ENCODE measurements around the gene GPER1. TPM values are rescaled to one million over a fixed set of nuclear protein-coding genes. Genes with fewer than 3 reads are reported as not detected.

GPER1 gene
- total RNA-seq, 1 donor from 2014 or later, result 1.2 TPM

GRCh38 chr7:1094870-1095269 is 7.0 kb downstream of the GPER1 start:
- Histone ChIP-seq H3K4me3 (no peak overlapping the region), H2AFZ (replicated peaks) (no peak overlapping the region)

DNA sequence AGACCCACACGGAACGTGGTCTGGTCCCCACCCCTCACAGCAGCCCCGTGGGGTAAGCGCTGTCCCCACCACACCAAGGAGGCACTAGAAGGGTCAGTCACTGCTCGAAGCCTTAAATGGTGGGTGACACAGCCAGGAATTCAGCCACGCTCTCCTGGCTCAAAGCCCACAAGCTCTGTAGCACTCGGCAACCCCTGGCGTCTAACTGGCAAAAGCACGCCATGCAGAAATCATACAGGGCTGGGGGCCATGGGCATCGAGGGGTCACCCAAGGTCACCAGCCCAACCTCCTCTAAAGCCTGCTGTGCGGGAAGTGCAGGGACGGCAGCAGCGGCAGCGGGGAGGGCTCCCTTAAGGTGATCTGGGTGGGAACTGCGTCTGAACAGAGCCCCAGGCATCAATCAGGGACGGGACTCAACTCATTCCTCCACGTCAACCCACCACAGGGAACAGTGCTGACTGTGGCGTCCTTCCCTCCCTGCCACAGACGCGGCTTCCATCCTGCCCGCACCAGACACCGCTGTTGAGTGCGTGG is 7.8 kb downstream of the GPER1 start:
- peaks cover 3% of the 10 kb centered on the region for H3F3A ChIP-seq (ENCODE audit: low read depth)
- no peaks in the 10 kb centered on the region for H3K36me3 ChIP-seq
- H4K20me1 ChIP-seq (ENCODE audit: low read depth), result peaks cover 13% of the 10 kb centered on the region
- H3K4me3 ChIP-seq, result no peak overlapping the region
- no peak overlapping the region for H3K4me2 ChIP-seq
- no peaks in the 10 kb centered on the region for H3K4me1 ChIP-seq
- H3K27me3 ChIP-seq, result no peaks in the 10 kb centered on the region
- H2AFZ ChIP-seq (replicated peaks), result no peak overlapping the region
- peaks cover 12% of the 10 kb centered on the region for H3K79me2 ChIP-seq (ENCODE audit: low read depth)
- peak overlapping the region; percentile 96 for H3K27ac Mint-ChIP-seq
- no peak overlapping the region for H3K4me3 Mint-ChIP-seq
- DNase-seq (ENCODE audit: low spot score), result no peak
- H3K9me3 Mint-ChIP-seq, result no peaks in the 10 kb centered on the region
- peaks cover 13% of the 10 kb centered on the region for H3K36me3 Mint-ChIP-seq
- H3K4me1 Mint-ChIP-seq, result peaks cover 46% of the 10 kb centered on the region
- no peak for TF ChIP-seq EZH2 (IDR thresholded peaks at IDR 0.05)
- TF ChIP-seq CTCF (IDR thresholded peaks at IDR 0.05), result no peak
- no peak for TF ChIP-seq EZH2phosphoT487 (IDR thresholded peaks at IDR 0.05)
- H3K9ac ChIP-seq, result no peak overlapping the region
- no peaks in the 10 kb centered on the region for H3K9me3 ChIP-seq (ENCODE audit: low read depth)
- no peak overlapping the region for H3K27ac ChIP-seq
- H3K27me3 Mint-ChIP-seq (ENCODE audit: insufficient read depth, low read depth), result peaks cover 10% of the 10 kb centered on the region

More at GRCh38 chr7:1094870-1095269, 7.0 kb downstream of the GPER1 start:
- peaks cover 13% of the 10 kb centered on the region for H4K20me1 ChIP-seq (ENCODE audit: low read depth)
- peaks cover 3% of the 10 kb centered on the region for H3F3A ChIP-seq (ENCODE audit: low read depth)
- peaks cover 12% of the 10 kb centered on the region for H3K79me2 ChIP-seq (ENCODE audit: low read depth)
- no peak overlapping the region for H3K27ac ChIP-seq
- H3K9ac ChIP-seq, result no peak overlapping the region
- Mint-ChIP-seq H3K36me3 (peaks cover 13% of the 10 kb centered on the region), H3K4me3 (no peak overlapping the region), H3K27me3 (ENCODE audit: insufficient read depth, low read depth) (peaks cover 10% of the 10 kb centered on the region), H3K9me3 (no peaks in the 10 kb centered on the region), H3K27ac (peak overlapping the region; percentile 64), H3K4me1 (peaks cover 46% of the 10 kb centered on the region)
- TF ChIP-seq EZH2phosphoT487 (IDR thresholded peaks at IDR 0.05), result no peak
- no peak for TF ChIP-seq CTCF (IDR thresholded peaks at IDR 0.05)
- no peak for TF ChIP-seq EZH2 (IDR thresholded peaks at IDR 0.05)
- H3K27me3 ChIP-seq, result no peaks in the 10 kb centered on the region
- DNase-seq (ENCODE audit: low spot score), result no peak
- H3K4me2 ChIP-seq, result no peak overlapping the region
- no peaks in the 10 kb centered on the region for H3K9me3 ChIP-seq (ENCODE audit: low read depth)
- H3K4me1 ChIP-seq, result no peaks in the 10 kb centered on the region
- H3K36me3 ChIP-seq, result no peaks in the 10 kb centered on the region

DNA sequence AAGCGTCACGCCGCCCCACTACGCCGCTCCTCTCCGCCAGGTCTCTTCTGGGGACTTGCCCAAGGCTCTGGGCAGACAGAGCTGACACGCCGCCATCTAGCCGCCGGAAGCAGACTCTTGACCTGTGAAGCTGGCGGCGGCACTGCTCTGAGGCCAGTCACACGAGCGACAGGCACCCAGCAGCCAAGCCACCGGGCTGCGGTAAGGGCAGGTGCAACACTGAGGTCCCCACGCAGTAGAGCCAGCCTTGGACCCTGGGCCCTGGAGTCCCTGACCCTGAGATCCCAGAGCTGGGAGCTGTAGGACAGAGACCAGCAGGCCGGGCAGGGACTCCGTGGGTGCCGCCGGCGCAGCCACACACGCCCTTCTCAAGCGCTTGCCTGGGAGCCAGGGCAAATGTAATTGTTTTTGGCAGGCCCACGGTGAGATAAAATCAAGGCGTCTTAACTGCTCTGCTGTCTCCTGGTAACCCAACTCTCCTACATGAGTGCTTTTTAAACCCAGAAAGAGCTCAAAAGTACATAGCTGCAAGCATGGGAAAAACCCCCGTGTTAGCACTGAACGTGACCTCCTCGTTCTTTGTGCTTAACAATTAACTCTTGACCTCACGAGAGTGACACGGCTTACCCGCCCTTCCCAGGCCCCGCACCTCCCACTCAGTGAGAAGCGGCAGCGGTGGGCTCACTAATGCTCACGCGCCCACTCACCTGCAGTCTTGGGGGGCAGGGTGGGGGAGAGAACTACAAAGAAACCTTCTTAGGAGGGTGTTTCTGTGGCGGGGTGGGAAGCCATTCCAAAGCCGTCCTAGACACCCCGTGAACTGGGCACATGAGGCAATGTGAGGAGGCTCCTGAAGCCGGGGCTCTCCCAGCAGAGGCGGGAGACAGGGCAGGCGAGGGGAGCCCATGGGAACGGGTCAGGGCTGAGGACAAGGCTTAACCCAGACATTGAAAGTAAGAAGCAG is 8.5 kb downstream of the GPER1 start:
- peaks cover 3% of the 10 kb centered on the region for H3F3A ChIP-seq (ENCODE audit: low read depth)
- no peak overlapping the region for H3K4me2 ChIP-seq
- H3K9ac ChIP-seq, result no peak overlapping the region
- H3K9me3 ChIP-seq (ENCODE audit: low read depth), result no peaks in the 10 kb centered on the region
- TF ChIP-seq CTCF (IDR thresholded peaks at IDR 0.05), result no peak
- TF ChIP-seq EZH2 (IDR thresholded peaks at IDR 0.05), result no peak
- TF ChIP-seq EZH2phosphoT487 (IDR thresholded peaks at IDR 0.05), result no peak
- peaks cover 14% of the 10 kb centered on the region for H4K20me1 ChIP-seq (ENCODE audit: low read depth)
- H3K4me1 ChIP-seq, result no peaks in the 10 kb centered on the region
- H3K36me3 ChIP-seq, result no peaks in the 10 kb centered on the region
- Mint-ChIP-seq H3K27ac (peak overlapping the region; percentile 94), H3K9me3 (no peaks in the 10 kb centered on the region), H3K4me1 (peaks cover 46% of the 10 kb centered on the region), H3K27me3 (ENCODE audit: insufficient read depth, low read depth) (peaks cover 10% of the 10 kb centered on the region), H3K36me3 (peaks cover 13% of the 10 kb centered on the region), H3K4me3 (no peak overlapping the region)
- no peak overlapping the region for H2AFZ ChIP-seq (replicated peaks)
- DNase-seq (ENCODE audit: low spot score), result no peak
- no peak overlapping the region for H3K4me3 ChIP-seq
- peaks cover 12% of the 10 kb centered on the region for H3K79me2 ChIP-seq (ENCODE audit: low read depth)
- no peaks in the 10 kb centered on the region for H3K27me3 ChIP-seq
- no peak overlapping the region for H3K27ac ChIP-seq
